Ovary (tissue), 9 donors: Measurements from ENCODE around the gene FAN1. TPM values are rescaled to one million over a fixed set of nuclear protein-coding genes. Genes with fewer than 3 reads are reported as not detected.

ENCODE experiments used
- DNase-seq, 5 donors: peaks; one replicate each; pipeline ENCODE4 v3.0.0-alpha.2; 2019 to 2020
- H3K27ac ChIP-seq, 2 donors: fragments of 200-600 bp; one replicate each; pipeline versions ENCODE4 v1.5.1 to v1.8.0; 2019 to 2022
- H3K27me3 ChIP-seq: fragments of 200-600 bp; one replicate; pipeline ENCODE4 v1.8.0; 2022
- H3K36me3 ChIP-seq: fragments of 200-600 bp; sonication (generic); one replicate; pipeline ENCODE4 v1.5.1; 2019
- H3K4me1 ChIP-seq: one replicate; pipeline ENCODE4 v1.8.1; 2013; ENCODE audit warnings: mild to moderate bottlenecking, moderate library complexity; ENCODE audit not compliant: insufficient read depth
- H3K4me3 ChIP-seq: fragments of 200-600 bp; sonication (generic); one replicate; pipeline ENCODE4 v1.5.1; 2017
- H3K9me3 ChIP-seq, 2 donors: fragments of 200-600 bp in 1 of 2; sonication (generic) in 1 of 2; one replicate each; pipeline versions ENCODE4 v1.5.1 to v1.8.1; 2013 to 2019; ENCODE audit warnings: mild to moderate bottlenecking in 1 of 2, moderate library complexity in 1 of 2
- CTCF ChIP-seq, 3 donors: fragments of 450-650 bp in 2 of 3; fragments of 200-600 bp in 1 of 3; IDR thresholded peaks; one replicate each; pipeline versions ENCODE4 v1.5.1 to v1.8.0; 2016 to 2022; ENCODE audit warnings: antibody characterized with exemption in 3 of 3, mild to moderate bottlenecking in 1 of 3
- EP300 ChIP-seq: sonication (generic); formaldehyde crosslinking; IDR thresholded peaks from one replicate; pipeline ENCODE4 v1.6.1; 2017; ENCODE audit warnings: antibody characterized with exemption
- POLR2A ChIP-seq: fragments of 450-650 bp; IDR thresholded peaks from one replicate; pipeline ENCODE4 v1.6.1; 2017; ENCODE audit warnings: antibody characterized with exemption, mild to moderate bottlenecking, moderate library complexity
- WGBS, 3 donors: extraction: QIAGEN DNeasy Blood & Tissue Kit in 1 of 3; methylation state at CpG; one replicate each; pipeline versions ENCODE4 v1.1.5 to v1.1.7; 2013 to 2017; 5-methylcytosine and 5-hydroxymethylcytosine counted together
- intact Hi-C, 4 donors: fragments of 100-400 bp; cut with DNase I; formaldehyde crosslinking; loops; one replicate each; pipeline versions ENCODE4 v1.11.0 to v1.15.1; 2022 to 2023
- polyA plus RNA-seq, 2 donors: library from polyadenylated mRNA; stranded (reverse); fragments of 200-250 nt in 1 of 2; fragments of 350-450 nt in 1 of 2; fragmentation: Illumina TruSeq in 1 of 2; extraction: RNeasy Lipid Tissue Mini Kit (QIAGEN cat#74804) in 1 of 2; gene quantifications; one replicate each; pipeline ENCODE4 v1.2.3, GENCODE V29; 2013 to 2014
- total RNA-seq, 7 donors: library from RNA; depleted of rRNA in 2 of 7; stranded (reverse); fragments of >200 nt in 2 of 7; fragmentation: NEBNext Ultra II Directional in 3 of 7; extraction: Animal tissue kit (Norgen Biotek cat#: 25700) in 3 of 7; gene quantifications; one replicate each; pipeline versions ENCODE4 v1.1.0 to v1.2.4, GENCODE V29; 2016 to 2023
- donor health status: DM: no; HTN: no; CAD: no; lungs with moderate emphysema.
- donor health status: DM: no; HTN: no; CAD: no.
- donor health status: Bipolar disorder and iron deficiency.
- donor health status: DM: yes; HTN: yes; CAD: no.
- donor health status: DM: no; HTN: no; CAD: no.
- donor health status: DM: yes; HTN: yes; CAD: no.

The FAN1 gene
- total and polyA plus RNA-seq, 9 donors = 10.1 to 24.1 (median 18.1) TPM

GRCh38 chr15:30927148-30927761 is 23.5 kb downstream of the FAN1 start:
- Histone ChIP-seq H3K27me3 (no peaks in the 10 kb centered on the region), H3K4me3 (no peak overlapping the region), H3K27ac (no peak overlapping the region), H3K4me1 (no peaks in the 10 kb centered on the region), H3K36me3 (no peaks in the 10 kb centered on the region), H3K9me3 (no peaks in the 10 kb centered on the region)
- intact Hi-C loops = no loop called here
- WGBS, 3 donors = 80 to 85% (median 84%) methylated on average over 7 of the region's 7 CpGs
- no peak for DNase-seq
- TF ChIP-seq POLR2A (no peak), CTCF (IDR thresholded peaks at IDR 0.05) (no peak), EP300 (no peak)

- intact Hi-C loops = no loop called here
- 83 to 85% (median 83%) methylated on average over 5 of the region's 5 CpGs for WGBS, 3 donors
- DNase-seq = no peak
- Histone ChIP-seq H3K4me1 (no peaks in the 10 kb centered on the region), H3K4me3 (no peak overlapping the region), H3K36me3 (no peaks in the 10 kb centered on the region), H3K27ac (no peak overlapping the region), H3K9me3 (no peaks in the 10 kb centered on the region), H3K27me3 (no peaks in the 10 kb centered on the region)
- TF ChIP-seq POLR2A (no peak), CTCF (IDR thresholded peaks at IDR 0.05) (no peak)
Observed at GRCh38 chr15:30928076-30928475, 24.4 kb downstream of the FAN1 start.

- no peaks in the 10 kb centered on the region for H3K4me1 ChIP-seq
- no peaks in the 10 kb centered on the region for H3K27me3 ChIP-seq
- H3K36me3 ChIP-seq = no peaks in the 10 kb centered on the region
- TF ChIP-seq POLR2A (no peak), EP300 (no peak), CTCF (IDR thresholded peaks at IDR 0.05) (no peak)
- intact Hi-C loops = no loop called here
- no peaks in the 10 kb centered on the region for H3K9me3 ChIP-seq
- 79 to 84% (median 82%) methylated on average over 10 of the region's 10 CpGs for WGBS, 3 donors
- no peak overlapping the region for H3K27ac ChIP-seq
- no peak for DNase-seq
- no peak overlapping the region for H3K4me3 ChIP-seq
Observed at GRCh38 chr15:30929064-30929669, 25.5 kb downstream of the FAN1 start.

- intact Hi-C loops = no loop called here
- no peak overlapping the region for H3K4me3 ChIP-seq
- no peaks in the 10 kb centered on the region for H3K9me3 ChIP-seq
- no peak overlapping the region for H3K27ac ChIP-seq
- TF ChIP-seq CTCF (IDR thresholded peaks at IDR 0.05) (no peak), EP300 (no peak), POLR2A (no peak)
- WGBS, 3 donors = 91 to 97% (median 95%) methylated on average over 4 of the region's 4 CpGs
- no peaks in the 10 kb centered on the region for H3K27me3 ChIP-seq
- DNase-seq = no peak
- H3K4me1 ChIP-seq = no peaks in the 10 kb centered on the region
- H3K36me3 ChIP-seq = no peaks in the 10 kb centered on the region
Observed at GRCh38 chr15:30929982-30930381, 26.3 kb downstream of the FAN1 start.
